GM23338 (cell line): ENCODE data around the gene TRIM54.
A peak's percentile ranks its signal among the peaks of the same experiment; 100 is the strongest.

ENCODE experiments used
- CREB1 ChIP-seq: fragments of 250-450 bp; sonication (Bioruptor Pico); IDR thresholded peaks from 2 replicates; pipeline ENCODE4 v1.5.0; 2020; ENCODE audit warnings: low read depth, mild to moderate bottlenecking, moderate library complexity
- EZH2 ChIP-seq: fragments of 200-600 bp; sonication (generic); IDR thresholded peaks from one replicate; pipeline ENCODE4 v1.8.0; 2017; ENCODE audit warnings: antibody characterized with exemption, mild to moderate bottlenecking, low read depth; ENCODE audit not compliant: unreplicated experiment
- EZH2phosphoT487 ChIP-seq: fragments of 200-600 bp; sonication (generic); IDR thresholded peaks from one replicate; pipeline ENCODE4 v1.8.1; 2018; ENCODE audit warnings: antibody characterized with exemption; ENCODE audit not compliant: unreplicated experiment
- NANOG ChIP-seq: IDR thresholded peaks from 2 replicates; pipeline ENCODE4 v1.6.1; 2016; ENCODE audit warnings: antibody characterized with exemption, borderline replicate concordance
- POLR2AphosphoS5 ChIP-seq: IDR thresholded peaks from 2 replicates; pipeline ENCODE4 v1.6.1; 2016; ENCODE audit warnings: antibody characterized with exemption, low read depth
- STAT1 ChIP-seq: IDR thresholded peaks from one replicate; pipeline ENCODE4 v1.6.1; 2016; ENCODE audit warnings: antibody characterized with exemption; ENCODE audit not compliant: unreplicated experiment
- ZNF114 ChIP-seq: fragments of 250-450 bp; sonication (Bioruptor Pico); IDR thresholded peaks from 2 replicates; pipeline ENCODE4 v1.5.0; 2020; ENCODE audit warnings: mild to moderate bottlenecking, moderate library complexity
- TF ChIP-seq, protein P1 (sequence below), 2 experiments: fragments of 200-600 bp in 1 of 2; sonication (generic) in 1 of 2; conservative IDR thresholded peaks; 2 replicates each; pipeline versions ENCODE4 v1.5.1 to v1.6.1; 2016 to 2017; ENCODE audit warnings: antibody characterized with exemption in 2 of 2, low read depth in 2 of 2, mild to moderate bottlenecking in 2 of 2, moderate library complexity in 1 of 2
- TF ChIP-seq, protein P2 (sequence below): IDR thresholded peaks from one replicate; pipeline ENCODE4 v1.6.1; 2018; ENCODE audit warnings: antibody characterized with exemption; ENCODE audit not compliant: unreplicated experiment
- TF ChIP-seq, protein P3 (sequence below): IDR thresholded peaks from 2 replicates; pipeline ENCODE4 v1.6.1; 2016; ENCODE audit warnings: antibody characterized with exemption

DNA sequence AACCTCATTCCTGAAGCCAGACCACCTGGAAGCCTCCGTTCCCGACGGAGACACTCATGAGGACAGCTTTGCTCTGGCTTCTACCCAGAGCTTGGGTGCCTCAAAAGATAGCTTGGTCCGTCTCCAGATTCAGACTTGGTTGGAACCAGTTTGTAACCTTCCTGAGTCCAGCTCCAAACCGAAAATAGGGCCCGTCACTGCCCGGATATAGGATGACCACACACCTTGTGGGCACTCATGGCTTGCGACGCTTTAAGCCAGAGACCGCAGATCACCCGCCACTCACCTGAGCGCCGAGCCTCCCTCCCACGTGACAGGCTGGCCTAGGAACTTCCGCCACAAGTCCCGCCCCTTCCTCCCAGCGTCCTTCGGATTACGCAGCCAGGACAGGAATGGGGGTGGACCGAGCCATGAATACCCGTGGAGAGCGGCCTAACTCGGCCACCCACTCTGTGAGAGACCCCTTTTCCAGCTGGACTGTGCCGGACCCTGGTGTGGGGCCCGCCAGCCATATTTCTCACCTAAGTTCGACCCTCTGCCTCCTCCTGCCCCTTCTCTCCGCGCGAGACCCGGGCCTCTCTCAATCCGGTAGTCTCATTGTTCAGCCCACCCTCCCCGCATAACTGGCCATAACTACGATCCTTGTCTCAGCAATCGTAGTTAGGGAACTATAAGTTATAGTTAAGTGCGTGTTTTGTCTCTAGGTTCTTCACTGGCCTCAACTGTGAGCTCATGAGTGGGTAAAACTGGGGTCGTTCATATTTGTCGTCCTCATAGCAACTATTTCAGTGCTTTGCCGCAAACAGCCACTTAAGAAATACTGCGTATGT is 40.8 kb downstream of the TRIM54 start, which contains the start of gene MPV17:
- TF ChIP-seq EZH2 (no peak), POLR2AphosphoS5 (peak; percentile 98), EZH2phosphoT487 (no peak), NANOG (no peak), STAT1 (no peak), CREB1 (CRISPR knock-in tag) (peak; percentile 56), ZNF114 (CRISPR knock-in tag) (no peak)
- TF ChIP-seq, protein P1, sequence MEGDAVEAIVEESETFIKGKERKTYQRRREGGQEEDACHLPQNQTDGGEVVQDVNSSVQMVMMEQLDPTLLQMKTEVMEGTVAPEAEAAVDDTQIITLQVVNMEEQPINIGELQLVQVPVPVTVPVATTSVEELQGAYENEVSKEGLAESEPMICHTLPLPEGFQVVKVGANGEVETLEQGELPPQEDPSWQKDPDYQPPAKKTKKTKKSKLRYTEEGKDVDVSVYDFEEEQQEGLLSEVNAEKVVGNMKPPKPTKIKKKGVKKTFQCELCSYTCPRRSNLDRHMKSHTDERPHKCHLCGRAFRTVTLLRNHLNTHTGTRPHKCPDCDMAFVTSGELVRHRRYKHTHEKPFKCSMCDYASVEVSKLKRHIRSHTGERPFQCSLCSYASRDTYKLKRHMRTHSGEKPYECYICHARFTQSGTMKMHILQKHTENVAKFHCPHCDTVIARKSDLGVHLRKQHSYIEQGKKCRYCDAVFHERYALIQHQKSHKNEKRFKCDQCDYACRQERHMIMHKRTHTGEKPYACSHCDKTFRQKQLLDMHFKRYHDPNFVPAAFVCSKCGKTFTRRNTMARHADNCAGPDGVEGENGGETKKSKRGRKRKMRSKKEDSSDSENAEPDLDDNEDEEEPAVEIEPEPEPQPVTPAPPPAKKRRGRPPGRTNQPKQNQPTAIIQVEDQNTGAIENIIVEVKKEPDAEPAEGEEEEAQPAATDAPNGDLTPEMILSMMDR (conservative IDR thresholded peaks at IDR 0.05; ENCODE audit: low read depth in 2 of 2): no peak
- TF ChIP-seq, protein P2, sequence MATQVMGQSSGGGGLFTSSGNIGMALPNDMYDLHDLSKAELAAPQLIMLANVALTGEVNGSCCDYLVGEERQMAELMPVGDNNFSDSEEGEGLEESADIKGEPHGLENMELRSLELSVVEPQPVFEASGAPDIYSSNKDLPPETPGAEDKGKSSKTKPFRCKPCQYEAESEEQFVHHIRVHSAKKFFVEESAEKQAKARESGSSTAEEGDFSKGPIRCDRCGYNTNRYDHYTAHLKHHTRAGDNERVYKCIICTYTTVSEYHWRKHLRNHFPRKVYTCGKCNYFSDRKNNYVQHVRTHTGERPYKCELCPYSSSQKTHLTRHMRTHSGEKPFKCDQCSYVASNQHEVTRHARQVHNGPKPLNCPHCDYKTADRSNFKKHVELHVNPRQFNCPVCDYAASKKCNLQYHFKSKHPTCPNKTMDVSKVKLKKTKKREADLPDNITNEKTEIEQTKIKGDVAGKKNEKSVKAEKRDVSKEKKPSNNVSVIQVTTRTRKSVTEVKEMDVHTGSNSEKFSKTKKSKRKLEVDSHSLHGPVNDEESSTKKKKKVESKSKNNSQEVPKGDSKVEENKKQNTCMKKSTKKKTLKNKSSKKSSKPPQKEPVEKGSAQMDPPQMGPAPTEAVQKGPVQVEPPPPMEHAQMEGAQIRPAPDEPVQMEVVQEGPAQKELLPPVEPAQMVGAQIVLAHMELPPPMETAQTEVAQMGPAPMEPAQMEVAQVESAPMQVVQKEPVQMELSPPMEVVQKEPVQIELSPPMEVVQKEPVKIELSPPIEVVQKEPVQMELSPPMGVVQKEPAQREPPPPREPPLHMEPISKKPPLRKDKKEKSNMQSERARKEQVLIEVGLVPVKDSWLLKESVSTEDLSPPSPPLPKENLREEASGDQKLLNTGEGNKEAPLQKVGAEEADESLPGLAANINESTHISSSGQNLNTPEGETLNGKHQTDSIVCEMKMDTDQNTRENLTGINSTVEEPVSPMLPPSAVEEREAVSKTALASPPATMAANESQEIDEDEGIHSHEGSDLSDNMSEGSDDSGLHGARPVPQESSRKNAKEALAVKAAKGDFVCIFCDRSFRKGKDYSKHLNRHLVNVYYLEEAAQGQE: no peak
- TF ChIP-seq, protein P3, sequence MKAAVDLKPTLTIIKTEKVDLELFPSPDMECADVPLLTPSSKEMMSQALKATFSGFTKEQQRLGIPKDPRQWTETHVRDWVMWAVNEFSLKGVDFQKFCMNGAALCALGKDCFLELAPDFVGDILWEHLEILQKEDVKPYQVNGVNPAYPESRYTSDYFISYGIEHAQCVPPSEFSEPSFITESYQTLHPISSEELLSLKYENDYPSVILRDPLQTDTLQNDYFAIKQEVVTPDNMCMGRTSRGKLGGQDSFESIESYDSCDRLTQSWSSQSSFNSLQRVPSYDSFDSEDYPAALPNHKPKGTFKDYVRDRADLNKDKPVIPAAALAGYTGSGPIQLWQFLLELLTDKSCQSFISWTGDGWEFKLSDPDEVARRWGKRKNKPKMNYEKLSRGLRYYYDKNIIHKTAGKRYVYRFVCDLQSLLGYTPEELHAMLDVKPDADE: peak; percentile 77
